Measurements from ENCODE around the gene KLHDC4. TPM values are rescaled to one million over a fixed set of nuclear protein-coding genes. Genes with fewer than 3 reads are reported as not detected.
A peak's percentile ranks its signal among the peaks of the same experiment; 100 is the strongest.

The KLHDC4 gene
- total RNA-seq, 1 donor from 2014 or later = 87.0 TPM

- ChIA-PET POLR2A (interaction anchor here (0.6 to 8.1 kb wide), 2 partner anchors 23 to 83 kb away, joined by 6 to 245 read pairs; no protein-coding TSS in a partner anchor), CTCF (interaction anchor here (1.0 kb wide), 1 partner anchor 87 kb away, joined by 4 read pairs; no protein-coding TSS in a partner anchor)
- H3K27ac Mint-ChIP-seq = no peak overlapping the region
Measured at GRCh38 chr16:87784812-87785211, 19.0 kb upstream of the KLHDC4 start.

GRCh38 chr16:87782033-87782432 is 16.2 kb upstream of the KLHDC4 start:
- no peak for TF ChIP-seq CTCF (IDR thresholded peaks at IDR 0.05)
- ChIA-PET CTCF (interaction anchor here (1.5 to 4.2 kb wide), 3 partner anchors 27 to 90 kb away, joined by 4 to 292 read pairs (median 89); partner anchors contain the start of gene SLC7A5), POLR2A (interaction anchor here (0.6 to 8.1 kb wide), 5 partner anchors 25 to 266 kb away, joined by 3 to 281 read pairs (median 54); partner anchors contain the start of gene SLC7A5)
- no peak overlapping the region for H3K4me3 Mint-ChIP-seq
- H3K4me1 Mint-ChIP-seq = peaks cover 44% of the 10 kb centered on the region
- DNase-seq (no peak), ATAC-seq (ENCODE audit: low read depth) (no peak)
- no peaks in the 10 kb centered on the region for H3K9me3 Mint-ChIP-seq
- H3K36me3 Mint-ChIP-seq (ENCODE audit: low read depth) = no peaks in the 10 kb centered on the region
- intact Hi-C loops (cut with micrococcal nuclease) = no loop called here
- H3K27ac Mint-ChIP-seq = no peak overlapping the region
- peaks cover 1% of the 10 kb centered on the region for H3K27me3 Mint-ChIP-seq

More at GRCh38 chr16:87784812-87785211, 19.0 kb upstream of the KLHDC4 start:
- H3K36me3 Mint-ChIP-seq (ENCODE audit: low read depth) = no peaks in the 10 kb centered on the region
- H3K4me1 Mint-ChIP-seq = peaks cover 22% of the 10 kb centered on the region
- H3K27me3 Mint-ChIP-seq = peaks cover 1% of the 10 kb centered on the region
- ATAC-seq (ENCODE audit: low read depth) (no peak), DNase-seq (no peak)
- H3K9me3 Mint-ChIP-seq = no peaks in the 10 kb centered on the region
- no peak for TF ChIP-seq CTCF (IDR thresholded peaks at IDR 0.05)
- intact Hi-C loops (cut with micrococcal nuclease) = no loop called here
- H3K4me3 Mint-ChIP-seq = no peak overlapping the region

- no peak for TF ChIP-seq CTCF (IDR thresholded peaks at IDR 0.05)
- ChIA-PET POLR2A (interaction anchor here (0.7 to 8.1 kb wide), 17 partner anchors 15 to 872 kb away, joined by 3 to 281 read pairs (median 5); partner anchors contain the start of genes KLHDC4 and SLC7A5), CTCF (interaction anchor here (0.8 to 4.2 kb wide), 8 partner anchors 11 to 130 kb away, joined by 3 to 292 read pairs (median 13); partner anchors contain the start of gene SLC7A5)
- peaks cover 1% of the 10 kb centered on the region for H3K27me3 Mint-ChIP-seq
- peak overlapping the region; percentile 91 for H3K27ac Mint-ChIP-seq
- DNase-seq (peak; percentile 39), ATAC-seq (ENCODE audit: low read depth) (peak; percentile 14)
- H3K4me3 Mint-ChIP-seq = peak overlapping the region; percentile 60
- H3K36me3 Mint-ChIP-seq (ENCODE audit: low read depth) = no peaks in the 10 kb centered on the region
- H3K4me1 Mint-ChIP-seq = peaks cover 44% of the 10 kb centered on the region
- intact Hi-C loops (cut with micrococcal nuclease) = no loop called here
- H3K9me3 Mint-ChIP-seq = no peaks in the 10 kb centered on the region
Measured at GRCh38 chr16:87780385-87780989, 14.7 kb upstream of the KLHDC4 start.

- ChIA-PET POLR2A (interaction anchor here (0.5 to 8.1 kb wide), 28 partner anchors 9 to 1074 kb away, joined by 3 to 281 read pairs (median 6); partner anchors contain the start of genes BANP, KLHDC4 and SLC7A5), CTCF (interaction anchor here (0.5 to 4.2 kb wide), 31 partner anchors 9 to 660 kb away, joined by 3 to 292 read pairs (median 5); partner anchors contain the start of genes BANP, CA5A, KLHDC4 and SLC7A5)
- Mint-ChIP-seq H3K4me3 (peak overlapping the region; percentile 64), H3K27me3 (no peaks in the 10 kb centered on the region), H3K4me1 (peaks cover 44% of the 10 kb centered on the region), H3K27ac (peak overlapping the region; percentile 95), H3K9me3 (no peaks in the 10 kb centered on the region), H3K36me3 (ENCODE audit: low read depth) (no peaks in the 10 kb centered on the region)
- peak; percentile 74 for TF ChIP-seq CTCF (IDR thresholded peaks at IDR 0.05)
- DNase-seq (peak; percentile 96), ATAC-seq (ENCODE audit: low read depth) (peak; percentile 81)
- intact Hi-C loops (cut with micrococcal nuclease) = loop anchor here (1.0 to 10.0 kb wide), 12 partner anchors 28 to 748 kb away; partner anchors contain the start of gene ZCCHC14
Measured at GRCh38 chr16:87778830-87779579, 13.2 kb upstream of the KLHDC4 start.

Measured in activated B cell treated with CpG ODN at 0.5 μM for 24 hours (primary cell).